A549 (cell line): ENCODE data around the gene TSSK2.

Experiments
- BCL3 ChIP-seq: fragments of >200 bp; sonication (Bioruptor Twin); formaldehyde crosslinking; IDR thresholded peaks from 3 replicates; pipeline ENCODE4 v1.6.1; 2016
- CHD2 ChIP-seq: fragments of 150-350 bp; IDR thresholded peaks from 2 replicates; pipeline ENCODE4 v1.6.1; 2014; ENCODE audit warnings: low read length; ENCODE audit not compliant: partially characterized antibody
- EP300 ChIP-seq, 2 experiments: fragments of >200 bp; sonication (Bioruptor Twin); formaldehyde crosslinking; IDR thresholded peaks; 2 replicates in 1 of 2; 3 replicates in 1 of 2; pipeline ENCODE4 v1.6.1; 2016 to 2017
- MAFK ChIP-seq: fragments of 450-650 bp; IDR thresholded peaks from 2 replicates; pipeline ENCODE4 v1.6.1; 2014; ENCODE audit not compliant: partially characterized antibody
- MYC ChIP-seq: IDR thresholded peaks from 2 replicates; pipeline ENCODE4 v1.6.1; 2012; ENCODE audit warnings: mild to moderate bottlenecking, inconsistent platforms, low read length, improper control_type of control experiment, borderline replicate concordance
- PBX3 ChIP-seq: IDR thresholded peaks from 2 replicates; pipeline ENCODE4 v1.6.1; 2012
- RAD21 ChIP-seq, 2 experiments: fragments of >200 bp in 1 of 2; sonication (Bioruptor Twin) in 1 of 2; formaldehyde crosslinking in 1 of 2; IDR thresholded peaks in 1 of 2; conservative IDR thresholded peaks in 1 of 2; 2 replicates in 1 of 2; 3 replicates in 1 of 2; pipeline ENCODE4 v1.6.1; 2012 to 2018; ENCODE audit warnings: inconsistent platforms in 1 of 2
- RFX5 ChIP-seq: fragments of 450-650 bp; IDR thresholded peaks from 2 replicates; pipeline ENCODE4 v1.7.1; 2014; ENCODE audit warnings: antibody characterized with exemption, mild to moderate bottlenecking, moderate library complexity
- SMC3 ChIP-seq: fragments of >200 bp; sonication (Bioruptor Twin); formaldehyde crosslinking; IDR thresholded peaks from 3 replicates; pipeline ENCODE4 v1.6.1; 2018; ENCODE audit warnings: inconsistent platforms
- USF2 ChIP-seq: fragments of 450-650 bp; IDR thresholded peaks from 2 replicates; pipeline ENCODE4 v1.6.1; 2014; ENCODE audit warnings: antibody characterized with exemption
- ZSCAN20 ChIP-seq: fragments of 250-450 bp; sonication (Bioruptor Pico); IDR thresholded peaks from 2 replicates; pipeline ENCODE4 v1.8.0; 2022; ENCODE audit warnings: mild to moderate bottlenecking, moderate library complexity
- TF ChIP-seq, protein P1 (sequence below): fragments of >200 bp; sonication (Bioruptor Twin); formaldehyde crosslinking; IDR thresholded peaks from 3 replicates; pipeline ENCODE4 v1.5.1; 2016
- TF ChIP-seq, protein P2 (sequence below): fragments of 200-600 bp; sonication (generic); IDR thresholded peaks from 2 replicates; pipeline ENCODE4 v1.6.1; 2016; ENCODE audit warnings: antibody characterized with exemption, mild to moderate bottlenecking, moderate library complexity

- TF ChIP-seq BCL3 (no peak), PBX3 (no peak), ZSCAN20 (no peak), EP300 (IDR thresholded peaks at IDR 0.05) (no peak), SMC3 (no peak), CHD2 (no peak), RFX5 (no peak), USF2 (no peak), RAD21 (conservative IDR thresholded peaks at IDR 0.05 in 1 of 2, IDR thresholded peaks at IDR 0.05 in 1 of 2) (no peak), MAFK (no peak), MYC (no peak)
- TF ChIP-seq, protein P1, sequence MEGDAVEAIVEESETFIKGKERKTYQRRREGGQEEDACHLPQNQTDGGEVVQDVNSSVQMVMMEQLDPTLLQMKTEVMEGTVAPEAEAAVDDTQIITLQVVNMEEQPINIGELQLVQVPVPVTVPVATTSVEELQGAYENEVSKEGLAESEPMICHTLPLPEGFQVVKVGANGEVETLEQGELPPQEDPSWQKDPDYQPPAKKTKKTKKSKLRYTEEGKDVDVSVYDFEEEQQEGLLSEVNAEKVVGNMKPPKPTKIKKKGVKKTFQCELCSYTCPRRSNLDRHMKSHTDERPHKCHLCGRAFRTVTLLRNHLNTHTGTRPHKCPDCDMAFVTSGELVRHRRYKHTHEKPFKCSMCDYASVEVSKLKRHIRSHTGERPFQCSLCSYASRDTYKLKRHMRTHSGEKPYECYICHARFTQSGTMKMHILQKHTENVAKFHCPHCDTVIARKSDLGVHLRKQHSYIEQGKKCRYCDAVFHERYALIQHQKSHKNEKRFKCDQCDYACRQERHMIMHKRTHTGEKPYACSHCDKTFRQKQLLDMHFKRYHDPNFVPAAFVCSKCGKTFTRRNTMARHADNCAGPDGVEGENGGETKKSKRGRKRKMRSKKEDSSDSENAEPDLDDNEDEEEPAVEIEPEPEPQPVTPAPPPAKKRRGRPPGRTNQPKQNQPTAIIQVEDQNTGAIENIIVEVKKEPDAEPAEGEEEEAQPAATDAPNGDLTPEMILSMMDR = no peak
- TF ChIP-seq, protein P2, sequence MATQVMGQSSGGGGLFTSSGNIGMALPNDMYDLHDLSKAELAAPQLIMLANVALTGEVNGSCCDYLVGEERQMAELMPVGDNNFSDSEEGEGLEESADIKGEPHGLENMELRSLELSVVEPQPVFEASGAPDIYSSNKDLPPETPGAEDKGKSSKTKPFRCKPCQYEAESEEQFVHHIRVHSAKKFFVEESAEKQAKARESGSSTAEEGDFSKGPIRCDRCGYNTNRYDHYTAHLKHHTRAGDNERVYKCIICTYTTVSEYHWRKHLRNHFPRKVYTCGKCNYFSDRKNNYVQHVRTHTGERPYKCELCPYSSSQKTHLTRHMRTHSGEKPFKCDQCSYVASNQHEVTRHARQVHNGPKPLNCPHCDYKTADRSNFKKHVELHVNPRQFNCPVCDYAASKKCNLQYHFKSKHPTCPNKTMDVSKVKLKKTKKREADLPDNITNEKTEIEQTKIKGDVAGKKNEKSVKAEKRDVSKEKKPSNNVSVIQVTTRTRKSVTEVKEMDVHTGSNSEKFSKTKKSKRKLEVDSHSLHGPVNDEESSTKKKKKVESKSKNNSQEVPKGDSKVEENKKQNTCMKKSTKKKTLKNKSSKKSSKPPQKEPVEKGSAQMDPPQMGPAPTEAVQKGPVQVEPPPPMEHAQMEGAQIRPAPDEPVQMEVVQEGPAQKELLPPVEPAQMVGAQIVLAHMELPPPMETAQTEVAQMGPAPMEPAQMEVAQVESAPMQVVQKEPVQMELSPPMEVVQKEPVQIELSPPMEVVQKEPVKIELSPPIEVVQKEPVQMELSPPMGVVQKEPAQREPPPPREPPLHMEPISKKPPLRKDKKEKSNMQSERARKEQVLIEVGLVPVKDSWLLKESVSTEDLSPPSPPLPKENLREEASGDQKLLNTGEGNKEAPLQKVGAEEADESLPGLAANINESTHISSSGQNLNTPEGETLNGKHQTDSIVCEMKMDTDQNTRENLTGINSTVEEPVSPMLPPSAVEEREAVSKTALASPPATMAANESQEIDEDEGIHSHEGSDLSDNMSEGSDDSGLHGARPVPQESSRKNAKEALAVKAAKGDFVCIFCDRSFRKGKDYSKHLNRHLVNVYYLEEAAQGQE = no peak
These were observed 7.2 kb upstream of the TSSK2 start for GRCh38 chr22:19123936-19124335.
